ENCODE measurements around the gene PCDH9. TPM values are rescaled to one million over a fixed set of nuclear protein-coding genes. Genes with fewer than 3 reads are reported as not detected.

Gene PCDH9
- total RNA-seq, 2 donors from 2014 or later: 0.95 to 1.8 TPM

GRCh38 chr13:66586489-66586888, 643.6 kb downstream of the PCDH9 start:
- Mint-ChIP-seq H3K27me3 (ENCODE audit: insufficient read depth) (no peaks in the 10 kb centered on the region), H3K27ac (no peak overlapping the region)

DNA sequence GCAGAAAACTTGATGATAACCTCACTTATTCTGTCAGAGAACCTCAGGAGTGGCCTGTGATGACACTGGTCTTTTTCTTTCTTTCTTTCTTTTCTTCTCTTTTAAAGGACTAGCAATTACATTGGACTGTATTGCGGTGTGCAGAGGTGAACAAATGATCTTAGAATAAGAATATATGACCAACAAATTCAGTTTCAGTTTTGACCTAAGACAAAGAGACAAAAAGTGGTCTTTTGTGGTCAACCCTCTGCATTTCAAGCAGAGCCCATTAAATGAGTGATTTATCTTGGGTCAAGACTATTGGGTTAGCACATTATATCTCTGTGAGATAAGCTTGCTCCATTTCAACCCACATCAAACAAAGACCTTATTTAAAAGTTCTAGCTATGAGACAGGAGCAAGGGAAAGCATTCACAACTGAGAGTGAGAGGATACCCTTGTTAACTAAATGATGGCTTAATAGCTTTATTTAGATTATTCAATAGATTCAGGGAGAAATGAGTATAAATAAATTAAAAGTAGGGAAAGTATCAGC, 644.4 kb downstream of the PCDH9 start:
- no peak overlapping the region for H3K4me3 Mint-ChIP-seq
- WGBS, 2 experiments (ENCODE audit: insufficient coverage in 1 of 2, insufficient read length in 1 of 2): 88% methylated on average over 1 of the region's 1 CpG; no CpG with 5 or more reads in 1 of the 2 experiments
- H3K9ac ChIP-seq (ENCODE audit: extremely low read depth, low read length, poor library complexity, severe bottlenecking): no peak overlapping the region
- no peaks in the 10 kb centered on the region for H3K36me3 ChIP-seq (ENCODE audit: control insufficient read depth, insufficient read depth, low read length)
- H3K27ac ChIP-seq (ENCODE audit: low read depth, low read length): no peak overlapping the region
- no peaks in the 10 kb centered on the region for H3K9me3 ChIP-seq (ENCODE audit: control insufficient read depth, low read length)
- peaks cover 9% of the 10 kb centered on the region for H3K4me1 Mint-ChIP-seq
- no peaks in the 10 kb centered on the region for H3K27me3 Mint-ChIP-seq (ENCODE audit: insufficient read depth)
- no peak overlapping the region for H3K4me3 ChIP-seq (ENCODE audit: low read length)
- TF ChIP-seq CTCF (conservative IDR thresholded peaks at IDR 0.05): no peak
- H3K27me3 ChIP-seq (ENCODE audit: control insufficient read depth, insufficient read depth, low read length, poor library complexity, severe bottlenecking): peaks cover 9% of the 10 kb centered on the region
- DNase-seq: no peak
- no peak overlapping the region for H3K27ac Mint-ChIP-seq
- no peaks in the 10 kb centered on the region for H3K9me3 Mint-ChIP-seq
- no peaks in the 10 kb centered on the region for H3K36me3 Mint-ChIP-seq (ENCODE audit: low read depth)
- peaks cover 5% of the 10 kb centered on the region for H3K4me1 ChIP-seq (ENCODE audit: control insufficient read depth, insufficient read depth, low read length)

More at GRCh38 chr13:66586489-66586888, 643.6 kb downstream of the PCDH9 start:
- no peak overlapping the region for H3K4me3 Mint-ChIP-seq
- H3K4me3 ChIP-seq (ENCODE audit: low read length): no peak overlapping the region
- peaks cover 5% of the 10 kb centered on the region for H3K4me1 ChIP-seq (ENCODE audit: control insufficient read depth, insufficient read depth, low read length)
- WGBS, 2 experiments (ENCODE audit: insufficient coverage in 1 of 2, insufficient read length in 1 of 2): 96% methylated on average over 1 of the region's 3 CpGs; no CpG with 5 or more reads in 1 of the 2 experiments
- no peaks in the 10 kb centered on the region for H3K9me3 ChIP-seq (ENCODE audit: control insufficient read depth, low read length)
- no peak for TF ChIP-seq CTCF (conservative IDR thresholded peaks at IDR 0.05)
- H3K4me1 Mint-ChIP-seq: peaks cover 9% of the 10 kb centered on the region
- no peak overlapping the region for H3K9ac ChIP-seq (ENCODE audit: extremely low read depth, low read length, poor library complexity, severe bottlenecking)
- no peaks in the 10 kb centered on the region for H3K36me3 ChIP-seq (ENCODE audit: control insufficient read depth, insufficient read depth, low read length)
- H3K9me3 Mint-ChIP-seq: no peaks in the 10 kb centered on the region
- no peak overlapping the region for H3K27ac ChIP-seq (ENCODE audit: low read depth, low read length)
- no peak for DNase-seq
- H3K27me3 ChIP-seq (ENCODE audit: control insufficient read depth, insufficient read depth, low read length, poor library complexity, severe bottlenecking): peaks cover 9% of the 10 kb centered on the region
- H3K36me3 Mint-ChIP-seq (ENCODE audit: low read depth): no peaks in the 10 kb centered on the region

DNA sequence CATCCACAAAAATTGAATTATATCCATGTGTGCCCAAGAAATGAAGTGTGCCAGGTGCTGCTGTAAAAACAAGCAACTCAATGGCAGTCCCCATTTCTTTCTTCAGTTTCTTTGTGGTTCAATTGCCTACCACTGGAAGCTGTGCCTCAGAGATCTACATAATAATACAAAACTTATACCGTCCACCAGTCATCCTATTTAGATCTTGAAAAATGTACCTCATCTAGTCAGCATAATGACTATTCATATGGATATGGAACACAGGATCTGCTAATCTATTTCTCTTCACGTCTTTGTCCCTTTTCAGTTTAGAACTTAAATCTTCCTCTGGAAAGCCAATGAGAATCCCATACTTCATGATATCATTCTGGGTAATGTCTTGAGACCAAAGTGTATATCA, 648.5 kb downstream of the PCDH9 start:
- 75 to 91% methylated on average over 1 to 2 of the region's 2 CpGs for WGBS, 2 experiments (ENCODE audit: insufficient coverage in 1 of 2, insufficient read length in 1 of 2)
- H3K27me3 ChIP-seq (ENCODE audit: control insufficient read depth, insufficient read depth, low read length, poor library complexity, severe bottlenecking): peaks cover 2% of the 10 kb centered on the region
- peaks cover 5% of the 10 kb centered on the region for H3K4me1 ChIP-seq (ENCODE audit: control insufficient read depth, insufficient read depth, low read length)
- no peak overlapping the region for H3K4me3 Mint-ChIP-seq
- H3K27ac Mint-ChIP-seq: no peak overlapping the region
- TF ChIP-seq CTCF (conservative IDR thresholded peaks at IDR 0.05): no peak
- no peaks in the 10 kb centered on the region for H3K9me3 Mint-ChIP-seq
- H3K9ac ChIP-seq (ENCODE audit: extremely low read depth, low read length, poor library complexity, severe bottlenecking): no peak overlapping the region
- no peak for DNase-seq
- H3K36me3 Mint-ChIP-seq (ENCODE audit: low read depth): no peaks in the 10 kb centered on the region
- H3K9me3 ChIP-seq (ENCODE audit: control insufficient read depth, low read length): no peaks in the 10 kb centered on the region
- no peak overlapping the region for H3K27ac ChIP-seq (ENCODE audit: low read depth, low read length)
- H3K27me3 Mint-ChIP-seq (ENCODE audit: insufficient read depth): no peaks in the 10 kb centered on the region
- peaks cover 9% of the 10 kb centered on the region for H3K4me1 Mint-ChIP-seq
- no peaks in the 10 kb centered on the region for H3K36me3 ChIP-seq (ENCODE audit: control insufficient read depth, insufficient read depth, low read length)
- H3K4me3 ChIP-seq (ENCODE audit: low read length): no peak overlapping the region
